Measurements from ENCODE around the gene ARHGEF26. TPM values are rescaled to one million over a fixed set of nuclear protein-coding genes. Genes with fewer than 3 reads are reported as not detected.

Gene ARHGEF26
- total and polyA plus RNA-seq, 2 experiments from 2014 or later: 9.4 to 16.9 TPM

GRCh38 chr3:154243353-154243752, 122.2 kb downstream of the ARHGEF26 start:
- no peak overlapping the region for H3K27ac Mint-ChIP-seq
- 0 out of 2 replicates have a peak overlapping the region, but pooled peaks have one; percentile 61 for H3K27ac ChIP-seq (ENCODE audit: low read depth)

More at GRCh38 chr3:154243353-154243752, 122.2 kb downstream of the ARHGEF26 start:
- peaks cover 2% of the 10 kb centered on the region for H3K27me3 Mint-ChIP-seq (ENCODE audit: insufficient read depth, low read depth, poor library complexity)
- Histone ChIP-seq H3K36me3 (ENCODE audit: insufficient read depth) (no peaks in the 10 kb centered on the region), H3K4me3 (no peak overlapping the region), H3F3A (replicated peaks; ENCODE audit: low read depth) (no peaks in the 10 kb centered on the region), H3K79me2 (replicated peaks; ENCODE audit: insufficient read depth) (no peaks in the 10 kb centered on the region), H3K9me2 (ENCODE audit: insufficient read depth) (peaks cover 6% of the 10 kb centered on the region; the same call in 1 of the 2 replicates), H3K27me3 (ENCODE audit: insufficient read depth) (no peaks in the 10 kb centered on the region), H3K4me1 (ENCODE audit: insufficient read depth) (peaks cover 12% of the 10 kb centered on the region), H4K20me1 (replicated peaks; ENCODE audit: insufficient read depth) (no peaks in the 10 kb centered on the region), H3K4me2 (no peak overlapping the region), H2AFZ (no peak overlapping the region)
- TF ChIP-seq ZNF462 (CRISPR knock-in tag; IDR thresholded peaks at IDR 0.05) (no peak), NANOG (IDR thresholded peaks at IDR 0.05; ENCODE audit: borderline replicate concordance) (no peak), EZH2phosphoT487 (IDR thresholded peaks at IDR 0.05; ENCODE audit: unreplicated experiment) (no peak), ZNF114 (CRISPR knock-in tag; IDR thresholded peaks at IDR 0.05) (no peak), STAT1 (IDR thresholded peaks at IDR 0.05; ENCODE audit: unreplicated experiment) (no peak), POLR2AphosphoS5 (IDR thresholded peaks at IDR 0.05; ENCODE audit: low read depth) (no peak), CTCF (conservative IDR thresholded peaks at IDR 0.05; ENCODE audit: low read depth in 2 of 2) (no peak), JUNB (IDR thresholded peaks at IDR 0.05; ENCODE audit: unreplicated experiment) (no peak), EZH2 (IDR thresholded peaks at IDR 0.05; ENCODE audit: low read depth, unreplicated experiment) (no peak), ETS1 (IDR thresholded peaks at IDR 0.05) (no peak), ZNF331 (CRISPR knock-in tag; IDR thresholded peaks at IDR 0.05; ENCODE audit: low read depth) (no peak), CREB1 (CRISPR knock-in tag; IDR thresholded peaks at IDR 0.05; ENCODE audit: low read depth) (no peak), REST (IDR thresholded peaks at IDR 0.05; ENCODE audit: unreplicated experiment) (no peak)
- H3K4me1 Mint-ChIP-seq: peaks cover 11% of the 10 kb centered on the region
- peaks cover 9% of the 10 kb centered on the region; the same call in 1 of the 3 replicates for H3K36me3 Mint-ChIP-seq (ENCODE audit: low read depth)
- ATAC-seq (no peak), DNase-seq (ENCODE audit: low spot score) (no peak)
- no peak overlapping the region for H3K4me3 Mint-ChIP-seq
- H3K9me3 Mint-ChIP-seq: no peaks in the 10 kb centered on the region

Measured in GM23338 (cell line).